GM12878 (cell line): ENCODE results near the gene ACRBP. TPM values are rescaled to one million over a fixed set of nuclear protein-coding genes. Genes with fewer than 3 reads are reported as not detected.

ENCODE experiments used
- ATAC-seq: fragments of 200-7000 bp; cut with Tn5 transposase; 3 replicates; pipeline ENCODE4 v1.9.1; 2020; ENCODE audit warnings: mild to moderate bottlenecking, moderate library complexity
- BruUV-seq: library from RNA; stranded (reverse); fragments of 400-500 nt; replicated peaks from 2 replicates; lab custom pipeline; 2021; lab: Mats Ljungman, UMichigan
- CTCF ChIA-PET: fragments of 300-600 bp; sonication (Branson Sonifier 250); formaldehyde crosslinking; extraction: SDS; loops from one replicate; lab custom pipeline; 2021; ENCODE audit warnings: inconsistent platforms; lab: Yijun Ruan, JAX
- POLR2A ChIA-PET: fragments of 350-600 bp; formaldehyde crosslinking; extraction: SDS; loops from one replicate; lab custom pipeline; 2021; ENCODE audit warnings: inconsistent platforms; lab: Charles Lee
- RAD21 ChIA-PET: fragments of 300-600 bp; sonication (Branson Sonifier 250); formaldehyde crosslinking; loops from one replicate; lab custom pipeline; 2023; ENCODE audit warnings: antibody characterized with exemption; ENCODE audit not compliant: unreplicated experiment; lab: Charles Lee
- SMC1A ChIA-PET: fragments of 300-600 bp; sonication (Branson Sonifier 250); formaldehyde crosslinking; loops from one replicate; lab custom pipeline; 2023; ENCODE audit not compliant: unreplicated experiment, uncharacterized antibody; lab: Charles Lee
- DNase-seq: peaks from one replicate; pipeline ENCODE4 v3.0.0-alpha.2; 2011; ENCODE audit warnings: low read depth, low spot score
- FAIRE-seq: peaks from 3 replicates; lab custom pipeline; 2011; peaks lifted over from hg19 to GRCh38; lab: Jason Lieb, UNC
- H2AFZ ChIP-seq: 2 replicates; pipeline ENCODE4 v1.6.0; 2011; ENCODE audit warnings: low read depth, low read length, control low read depth; ENCODE audit not compliant: control insufficient read depth
- H3K27ac ChIP-seq: 2 replicates; pipeline ENCODE4 v1.5.1; 2011; ENCODE audit warnings: control low read depth; ENCODE audit not compliant: control insufficient read depth, insufficient read depth
- H3K27me3 ChIP-seq, 2 experiments: replicated peaks in 1 of 2; 2 replicates each; pipeline versions ENCODE4 v1.6.0 to v1.6.1; 2011; ENCODE audit warnings: low read length in 1 of 2; ENCODE audit not compliant: control insufficient read depth in 2 of 2, insufficient read depth in 2 of 2
- H3K36me3 ChIP-seq, 2 experiments: 2 replicates each; pipeline ENCODE4 v1.5.1; 2011; ENCODE audit warnings: low read length in 1 of 2; ENCODE audit not compliant: control insufficient read depth in 2 of 2, insufficient read depth in 2 of 2
- H3K4me1 ChIP-seq: 2 replicates; pipeline ENCODE4 v1.6.1; 2011; ENCODE audit warnings: mild to moderate bottlenecking, low read length, moderate library complexity, mixed read lengths; ENCODE audit not compliant: control insufficient read depth, insufficient read depth
- H3K4me2 ChIP-seq: 2 replicates; pipeline ENCODE4 v1.6.0; 2011; ENCODE audit warnings: control low read depth; ENCODE audit not compliant: control insufficient read depth, insufficient read depth
- H3K4me3 ChIP-seq: fragments of 200-600 bp; sonication (generic); 2 replicates; pipeline ENCODE4 v1.5.1; 2016
- H3K79me2 ChIP-seq: 2 replicates; pipeline ENCODE4 v1.6.0; 2011; ENCODE audit warnings: low read length; ENCODE audit not compliant: control insufficient read depth, insufficient read depth
- H3K9ac ChIP-seq: 2 replicates; pipeline ENCODE4 v1.8.0; 2011; ENCODE audit warnings: low read length, control low read depth, mixed read lengths; ENCODE audit not compliant: control insufficient read depth, insufficient read depth
- H3K9me3 ChIP-seq: replicated peaks from 3 replicates; pipeline ENCODE4 v1.5.1; 2011; ENCODE audit warnings: mild to moderate bottlenecking, low read length; ENCODE audit not compliant: control insufficient read depth, insufficient read depth
- H4K20me1 ChIP-seq: 2 replicates; pipeline ENCODE4 v1.6.0; 2011; ENCODE audit not compliant: control insufficient read depth, insufficient read depth
- BMI1 ChIP-seq: fragments of 450-650 bp; IDR thresholded peaks from 2 replicates; pipeline ENCODE4 v1.6.1; 2016; ENCODE audit warnings: mild to moderate bottlenecking, moderate library complexity, borderline replicate concordance
- HCFC1 ChIP-seq: fragments of 150-350 bp; IDR thresholded peaks from 2 replicates; pipeline ENCODE4 v1.6.1; 2014; ENCODE audit warnings: low read length
- HDAC2 ChIP-seq: fragments of 200-600 bp; sonication (generic); IDR thresholded peaks from 2 replicates; pipeline ENCODE4 v1.6.1; 2017
- IRF4 ChIP-seq: IDR thresholded peaks from 2 replicates; pipeline ENCODE4 v1.6.1; 2011; ENCODE audit warnings: low read depth, low read length
- MLLT1 ChIP-seq: fragments of 450-650 bp; IDR thresholded peaks from 2 replicates; pipeline ENCODE4 v1.6.1; 2016; ENCODE audit warnings: mild to moderate bottlenecking
- MYC ChIP-seq: IDR thresholded peaks from 2 replicates; pipeline ENCODE4 v1.6.1; 2011; ENCODE audit warnings: mild to moderate bottlenecking, low read length, moderate library complexity, inconsistent platforms; ENCODE audit not compliant: insufficient read depth, insufficient replicate concordance, insufficient read length, severe bottlenecking
- SREBF1 ChIP-seq: IDR thresholded peaks from 2 replicates; pipeline ENCODE4 v1.6.1; 2012; ENCODE audit warnings: mild to moderate bottlenecking, low read length
- SREBF2 ChIP-seq: IDR thresholded peaks from 2 replicates; pipeline ENCODE4 v1.6.1; 2012; ENCODE audit warnings: mild to moderate bottlenecking, low read length
- WGBS: methylation state at CpG from one replicate; pipeline ENCODE4 v1.1.6; 2016; ENCODE audit warnings: low lambda C conversion rate; ENCODE audit not compliant: insufficient replicate concordance, insufficient coverage; ENCODE audit errors: missing lambda C conversion rate; 5-methylcytosine and 5-hydroxymethylcytosine counted together
- in situ Hi-C: fragments of 300-500 bp; cut with MboI; formaldehyde crosslinking; loops from 9 replicates; pipeline ENCODE4 v1.14.3; 2018; ENCODE audit warnings: mixed read lengths
- intact Hi-C: fragments of 100-400 bp; cut with micrococcal nuclease; formaldehyde crosslinking; loops from one replicate; pipeline ENCODE4 v1.14.2; 2022; ENCODE audit not compliant: unreplicated experiment
- polyA plus RNA-seq, 11 experiments: library from polyadenylated mRNA; depleted of rRNA in 4 of 11; unstranded in 6 of 11; stranded (reverse) in 5 of 11; fragments of >200 nt; fragmentation: Nextera tagmentation in 4 of 11; fragmentation: Illumina TruSeq in 1 of 11; extraction: Ambion mirVana in 4 of 11; extraction: Trizol in 1 of 11; gene quantifications; 1 replicate in 1 of 11; 2 replicates in 10 of 11; pipeline versions ENCODE4 v1.2.1 to v1.2.3, GENCODE V29; 2011 to 2016; ENCODE audit warnings: inconsistent platforms in 2 of 11, missing spikeins in 2 of 11, low read depth in 1 of 11
- total RNA-seq, 4 experiments: library from RNA; depleted of rRNA in 3 of 4; stranded (reverse); fragments of >200 nt in 3 of 4; fragmentation: Illumina TruSeq in 1 of 4; extraction: Trizol in 1 of 4; gene quantifications; 2 replicates each; pipeline versions ENCODE4 v1.2.1 to v1.2.3, GENCODE V29; 2013 to 2021
- TF ChIP-seq, protein P1 (sequence below): fragments of 450-650 bp; IDR thresholded peaks from 2 replicates; pipeline ENCODE4 v1.6.1; 2018; ENCODE audit warnings: borderline replicate concordance, mild to moderate bottlenecking; ENCODE audit not compliant: partially characterized antibody

The ACRBP gene
- total and polyA plus RNA-seq, 10 of the 15 experiments (the other 5 are each of a cell fraction or from before 2014, with no cell fraction given), result 0.54 to 1.4 (median 0.87) TPM

DNA sequence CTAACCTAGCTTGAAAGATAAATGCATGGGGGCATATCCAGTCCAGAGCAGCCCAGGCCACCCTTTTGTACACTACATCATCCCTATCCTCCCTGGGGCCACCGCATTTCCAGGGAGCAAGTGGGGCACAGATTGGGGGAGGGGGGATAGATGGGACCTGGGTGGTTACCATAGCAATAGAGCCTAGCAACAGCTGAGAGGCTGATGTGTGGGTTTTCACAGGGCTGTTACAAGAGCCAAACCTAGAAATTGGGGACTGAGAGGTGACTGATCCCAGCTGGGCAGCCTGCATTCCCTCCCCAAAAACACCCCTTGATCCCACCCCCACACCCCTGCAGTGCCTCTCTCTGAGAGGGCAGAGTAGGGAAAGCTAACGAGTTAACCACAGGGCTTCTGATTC is 45.7 kb upstream of the ACRBP start:
- POLR2A ChIA-PET, result interaction anchor here (0.6 kb wide), 1 partner anchor 90 kb away, joined by 3 read pairs; no protein-coding TSS in a partner anchor
- in situ Hi-C loops, result no loop called here
- H3K4me3 ChIP-seq, result no peak overlapping the region
- H3K9ac ChIP-seq, result no peak overlapping the region
- no peaks in the 10 kb centered on the region for H3K27me3 ChIP-seq
- BruUV-seq, result no TSS peak
- ATAC-seq (no peak), FAIRE-seq (no peak), DNase-seq (no peak)
- SMC1A ChIA-PET, result interaction anchor here (0.5 to 2.8 kb wide), 3 partner anchors 24 to 31 kb away, joined by 3 to 9 read pairs (median 5); partner anchors contain the start of gene COPS7A
- TF ChIP-seq HDAC2 (no peak), BMI1 (0 out of 2 replicates have a peak, but pooled peaks have one; percentile 15)
- H3K9me3 ChIP-seq, result no peaks in the 10 kb centered on the region
- H3K4me1 ChIP-seq, result peaks cover 14% of the 10 kb centered on the region
- H3K36me3 ChIP-seq, result no peaks in the 10 kb centered on the region
- no peak overlapping the region for H3K4me2 ChIP-seq
- H2AFZ ChIP-seq, result no peak overlapping the region
- H3K27ac ChIP-seq, result no peak overlapping the region
- whole genome bisulfite sequencing, result 50% methylated on average over 2 of the region's 2 CpGs
- no peaks in the 10 kb centered on the region for H4K20me1 ChIP-seq
- CTCF ChIA-PET, result interaction anchor here (0.7 to 1.4 kb wide), 3 partner anchors 31 to 133 kb away, joined by 3 read pairs; partner anchors contain the start of gene COPS7A
- H3K79me2 ChIP-seq, result peaks cover 21% of the 10 kb centered on the region
- intact Hi-C loops, result no loop called here
- RAD21 ChIA-PET, result interaction anchor here (0.7 kb wide), 1 partner anchor 77 kb away, joined by 3 read pairs; no protein-coding TSS in a partner anchor

- no peak overlapping the region for H3K9ac ChIP-seq
- 67% methylated on average over 3 of the region's 4 CpGs for WGBS
- ChIA-PET CTCF (interaction anchor here (0.9 kb wide), 1 partner anchor 18 kb away, joined by 3 read pairs; no protein-coding TSS in a partner anchor), RAD21 (interaction anchor here (1.3 kb wide), 1 partner anchor 32 kb away, joined by 3 read pairs; the partner anchor contains the start of gene COPS7A), POLR2A (interaction anchor here (0.6 to 1.9 kb wide), 5 partner anchors 25 to 73 kb away, joined by 3 to 13 read pairs (median 3); partner anchors contain the start of genes COPS7A and MLF2), SMC1A (interaction anchor here (1.0 to 3.7 kb wide), 3 partner anchors 18 to 32 kb away, joined by 4 to 31 read pairs (median 9); partner anchors contain the start of gene COPS7A)
- no peaks in the 10 kb centered on the region for H3K27me3 ChIP-seq
- no TSS peak for BruUV-seq
- no peak overlapping the region for H2AFZ ChIP-seq
- no peak overlapping the region for H3K4me2 ChIP-seq
- no peak for FAIRE-seq
- in situ Hi-C loops, result no loop called here
- H3K9me3 ChIP-seq, result no peaks in the 10 kb centered on the region
- ATAC-seq, result no peak
- TF ChIP-seq SREBF2 (no peak), IRF4 (no peak), MLLT1 (no peak), HCFC1 (no peak), MYC (no peak), SREBF1 (no peak)
- TF ChIP-seq, protein P1, sequence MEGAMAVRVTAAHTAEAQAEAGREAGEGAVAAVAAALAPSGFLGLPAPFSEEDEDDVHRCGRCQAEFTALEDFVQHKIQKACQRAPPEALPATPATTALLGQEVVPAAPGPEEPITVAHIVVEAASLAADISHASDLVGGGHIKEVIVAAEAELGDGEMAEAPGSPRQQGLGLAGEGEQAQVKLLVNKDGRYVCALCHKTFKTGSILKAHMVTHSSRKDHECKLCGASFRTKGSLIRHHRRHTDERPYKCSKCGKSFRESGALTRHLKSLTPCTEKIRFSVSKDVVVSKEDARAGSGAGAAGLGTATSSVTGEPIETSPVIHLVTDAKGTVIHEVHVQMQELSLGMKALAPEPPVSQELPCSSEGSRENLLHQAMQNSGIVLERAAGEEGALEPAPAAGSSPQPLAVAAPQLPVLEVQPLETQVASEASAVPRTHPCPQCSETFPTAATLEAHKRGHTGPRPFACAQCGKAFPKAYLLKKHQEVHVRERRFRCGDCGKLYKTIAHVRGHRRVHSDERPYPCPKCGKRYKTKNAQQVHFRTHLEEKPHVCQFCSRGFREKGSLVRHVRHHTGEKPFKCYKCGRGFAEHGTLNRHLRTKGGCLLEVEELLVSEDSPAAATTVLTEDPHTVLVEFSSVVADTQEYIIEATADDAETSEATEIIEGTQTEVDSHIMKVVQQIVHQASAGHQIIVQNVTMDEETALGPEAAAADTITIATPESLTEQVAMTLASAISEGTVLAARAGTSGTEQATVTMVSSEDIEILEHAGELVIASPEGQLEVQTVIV, result no peak
- peaks cover 35% of the 10 kb centered on the region for H3K79me2 ChIP-seq
- intact Hi-C loops, result no loop called here
- DNase-seq, result no peak
- peaks cover 12% of the 10 kb centered on the region for H3K4me1 ChIP-seq
- no peaks in the 10 kb centered on the region for H4K20me1 ChIP-seq
- H3K4me3 ChIP-seq, result no peak overlapping the region
- no peaks in the 10 kb centered on the region for H3K36me3 ChIP-seq
- H3K27ac ChIP-seq, result no peak overlapping the region
Observed at GRCh38 chr12:6691473-6691872, 44.2 kb upstream of the ACRBP start.
